Measurements from ENCODE around the gene RAX2. TPM values are rescaled to one million over a fixed set of nuclear protein-coding genes. Genes with fewer than 3 reads are reported as not detected.
A peak's percentile ranks its signal among the peaks of the same experiment; 100 is the strongest.

Gene RAX2
- total and polyA plus RNA-seq, 9 of the 15 experiments (the other 6 are each of a cell fraction or from before 2014, with no cell fraction given), result not detected

GRCh38 chr19:3762130-3762473 lies 9.9 kb downstream of the RAX2 start (continued):
- TF ChIP-seq, protein P1, sequence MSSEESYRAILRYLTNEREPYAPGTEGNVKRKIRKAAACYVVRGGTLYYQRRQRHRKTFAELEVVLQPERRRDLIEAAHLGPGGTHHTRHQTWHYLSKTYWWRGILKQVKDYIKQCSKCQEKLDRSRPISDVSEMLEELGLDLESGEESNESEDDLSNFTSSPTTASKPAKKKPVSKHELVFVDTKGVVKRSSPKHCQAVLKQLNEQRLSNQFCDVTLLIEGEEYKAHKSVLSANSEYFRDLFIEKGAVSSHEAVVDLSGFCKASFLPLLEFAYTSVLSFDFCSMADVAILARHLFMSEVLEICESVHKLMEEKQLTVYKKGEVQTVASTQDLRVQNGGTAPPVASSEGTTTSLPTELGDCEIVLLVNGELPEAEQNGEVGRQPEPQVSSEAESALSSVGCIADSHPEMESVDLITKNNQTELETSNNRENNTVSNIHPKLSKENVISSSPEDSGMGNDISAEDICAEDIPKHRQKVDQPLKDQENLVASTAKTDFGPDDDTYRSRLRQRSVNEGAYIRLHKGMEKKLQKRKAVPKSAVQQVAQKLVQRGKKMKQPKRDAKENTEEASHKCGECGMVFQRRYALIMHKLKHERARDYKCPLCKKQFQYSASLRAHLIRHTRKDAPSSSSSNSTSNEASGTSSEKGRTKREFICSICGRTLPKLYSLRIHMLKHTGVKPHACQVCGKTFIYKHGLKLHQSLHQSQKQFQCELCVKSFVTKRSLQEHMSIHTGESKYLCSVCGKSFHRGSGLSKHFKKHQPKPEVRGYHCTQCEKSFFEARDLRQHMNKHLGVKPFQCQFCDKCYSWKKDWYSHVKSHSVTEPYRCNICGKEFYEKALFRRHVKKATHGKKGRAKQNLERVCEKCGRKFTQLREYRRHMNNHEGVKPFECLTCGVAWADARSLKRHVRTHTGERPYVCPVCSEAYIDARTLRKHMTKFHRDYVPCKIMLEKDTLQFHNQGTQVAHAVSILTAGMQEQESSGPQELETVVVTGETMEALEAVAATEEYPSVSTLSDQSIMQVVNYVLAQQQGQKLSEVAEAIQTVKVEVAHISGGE (CRISPR knock-in tag; IDR thresholded peaks at IDR 0.05), result peak in 1 of 3 experiments; percentile 94; a peak in 2 of 6 replicates
- TF ChIP-seq ZNF165 (CRISPR knock-in tag; IDR thresholded peaks at IDR 0.05; ENCODE audit: borderline replicate concordance) (no peak), ZNF140 (CRISPR knock-in tag; IDR thresholded peaks at IDR 0.05) (no peak), USF1 (CRISPR knock-in tag; IDR thresholded peaks at IDR 0.05) (no peak), RHOXF2B (CRISPR knock-in tag; conservative IDR thresholded peaks at IDR 0.05) (no peak), NELFE (IDR thresholded peaks at IDR 0.05; ENCODE audit: insufficient read depth, insufficient read length) (no peak), ZBTB8A (IDR thresholded peaks at IDR 0.05; ENCODE audit: partially characterized antibody) (no peak), RFX7 (CRISPR knock-in tag; IDR thresholded peaks at IDR 0.05) (no peak), PRMT5 (CRISPR knock-in tag; IDR thresholded peaks at IDR 0.05) (no peak), NR4A1 (CRISPR knock-in tag; IDR thresholded peaks at IDR 0.05) (no peak), NR4A1 (tag; IDR thresholded peaks at IDR 0.05) (no peak), ELF4 (CRISPR knock-in tag; IDR thresholded peaks at IDR 0.05) (no peak), SLC30A9 (CRISPR knock-in tag; IDR thresholded peaks at IDR 0.05) (no peak), ZNF77 (CRISPR knock-in tag; IDR thresholded peaks at IDR 0.05) (no peak), ZNF143 (CRISPR knock-in tag; IDR thresholded peaks at IDR 0.05) (no peak), ZNF589 (CRISPR knock-in tag; IDR thresholded peaks at IDR 0.05; ENCODE audit: low read depth) (peak; percentile 70; the same call in 1 of the 2 replicates), ZNF175 (CRISPR knock-in tag; IDR thresholded peaks at IDR 0.05; ENCODE audit: low read depth) (peak; percentile 87), CCAR2 (IDR thresholded peaks at IDR 0.05; ENCODE audit: low read depth, low read length) (no peak), CHCHD3 (CRISPR knock-in tag; IDR thresholded peaks at IDR 0.05) (no peak)
- TF ChIP-seq, protein P2, sequence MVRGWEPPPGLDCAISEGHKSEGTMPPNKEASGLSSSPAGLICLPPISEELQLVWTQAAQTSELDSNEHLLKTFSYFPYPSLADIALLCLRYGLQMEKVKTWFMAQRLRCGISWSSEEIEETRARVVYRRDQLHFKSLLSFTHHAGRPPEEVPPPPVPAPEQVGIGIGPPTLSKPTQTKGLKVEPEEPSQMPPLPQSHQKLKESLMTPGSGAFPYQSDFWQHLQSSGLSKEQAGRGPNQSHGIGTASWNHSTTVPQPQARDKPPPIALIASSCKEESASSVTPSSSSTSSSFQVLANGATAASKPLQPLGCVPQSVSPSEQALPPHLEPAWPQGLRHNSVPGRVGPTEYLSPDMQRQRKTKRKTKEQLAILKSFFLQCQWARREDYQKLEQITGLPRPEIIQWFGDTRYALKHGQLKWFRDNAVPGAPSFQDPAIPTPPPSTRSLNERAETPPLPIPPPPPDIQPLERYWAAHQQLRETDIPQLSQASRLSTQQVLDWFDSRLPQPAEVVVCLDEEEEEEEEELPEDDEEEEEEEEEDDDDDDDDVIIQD (CRISPR knock-in tag; IDR thresholded peaks at IDR 0.05), result no peak
- TF ChIP-seq, protein P3, sequence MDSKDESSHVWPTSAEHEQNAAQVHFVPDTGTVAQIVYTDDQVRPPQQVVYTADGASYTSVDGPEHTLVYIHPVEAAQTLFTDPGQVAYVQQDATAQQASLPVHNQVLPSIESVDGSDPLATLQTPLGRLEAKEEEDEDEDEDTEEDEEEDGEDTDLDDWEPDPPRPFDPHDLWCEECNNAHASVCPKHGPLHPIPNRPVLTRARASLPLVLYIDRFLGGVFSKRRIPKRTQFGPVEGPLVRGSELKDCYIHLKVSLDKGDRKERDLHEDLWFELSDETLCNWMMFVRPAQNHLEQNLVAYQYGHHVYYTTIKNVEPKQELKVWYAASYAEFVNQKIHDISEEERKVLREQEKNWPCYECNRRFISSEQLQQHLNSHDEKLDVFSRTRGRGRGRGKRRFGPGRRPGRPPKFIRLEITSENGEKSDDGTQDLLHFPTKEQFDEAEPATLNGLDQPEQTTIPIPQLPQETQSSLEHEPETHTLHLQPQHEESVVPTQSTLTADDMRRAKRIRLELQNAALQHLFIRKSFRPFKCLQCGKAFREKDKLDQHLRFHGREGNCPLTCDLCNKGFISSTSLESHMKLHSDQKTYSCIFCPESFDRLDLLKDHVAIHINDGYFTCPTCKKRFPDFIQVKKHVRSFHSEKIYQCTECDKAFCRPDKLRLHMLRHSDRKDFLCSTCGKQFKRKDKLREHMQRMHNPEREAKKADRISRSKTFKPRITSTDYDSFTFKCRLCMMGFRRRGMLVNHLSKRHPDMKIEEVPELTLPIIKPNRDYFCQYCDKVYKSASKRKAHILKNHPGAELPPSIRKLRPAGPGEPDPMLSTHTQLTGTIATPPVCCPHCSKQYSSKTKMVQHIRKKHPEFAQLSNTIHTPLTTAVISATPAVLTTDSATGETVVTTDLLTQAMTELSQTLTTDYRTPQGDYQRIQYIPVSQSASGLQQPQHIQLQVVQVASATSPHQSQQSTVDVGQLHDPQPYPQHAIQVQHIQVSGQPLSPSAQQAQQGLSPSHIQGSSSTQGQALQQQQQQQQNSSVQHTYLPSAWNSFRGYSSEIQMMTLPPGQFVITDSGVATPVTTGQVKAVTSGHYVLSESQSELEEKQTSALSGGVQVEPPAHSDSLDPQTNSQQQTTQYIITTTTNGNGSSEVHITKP (IDR thresholded peaks at IDR 0.05; ENCODE audit: partially characterized antibody), result no peak

All from K562 (cell line).